H1 (cell line): ENCODE measurements around the gene TRAF3IP1.

Experiments used
- BCL11A ChIP-seq, 2 experiments: IDR thresholded peaks; one replicate each; pipeline ENCODE4 v1.6.1; 2011; ENCODE audit warnings: low read depth in 2 of 2, low read length in 2 of 2, mild to moderate bottlenecking in 2 of 2
- FOSL1 ChIP-seq: IDR thresholded peaks from 2 replicates; pipeline ENCODE4 v1.6.1; 2011; ENCODE audit warnings: mild to moderate bottlenecking, low read depth, low read length, moderate library complexity; ENCODE audit not compliant: insufficient read depth
- GABPA ChIP-seq: IDR thresholded peaks from 2 replicates; pipeline ENCODE4 v1.6.1; 2011; ENCODE audit warnings: mild to moderate bottlenecking, low read length, moderate library complexity, borderline replicate concordance; ENCODE audit not compliant: insufficient read depth
- MAFK ChIP-seq: IDR thresholded peaks from 2 replicates; pipeline ENCODE4 v1.6.1; 2012; ENCODE audit warnings: low read depth, mild to moderate bottlenecking, improper control_type of control experiment, low read length
- POLR2A ChIP-seq, 2 experiments: IDR thresholded peaks; 1 replicate in 1 of 2; 2 replicates in 1 of 2; pipeline ENCODE4 v1.6.1; 2011; ENCODE audit warnings: low read depth in 2 of 2, low read length in 2 of 2, mild to moderate bottlenecking in 2 of 2; ENCODE audit errors: control extremely low read depth in 1 of 2
- POLR2AphosphoS5 ChIP-seq: IDR thresholded peaks from 2 replicates; pipeline ENCODE4 v1.6.1; 2011; ENCODE audit warnings: low read depth, low read length
- SUZ12 ChIP-seq: fragments of 200-600 bp; sonication (generic); IDR thresholded peaks from 2 replicates; pipeline ENCODE4 v1.6.1; 2012; ENCODE audit warnings: mild to moderate bottlenecking, inconsistent platforms, low read length, moderate library complexity, mixed read lengths
- TF ChIP-seq, protein P1 (sequence below), 3 experiments: IDR thresholded peaks; 1 replicate in 2 of 3; 2 replicates in 1 of 3; pipeline versions ENCODE4 v1.5.1 to v1.6.1; 2011; ENCODE audit warnings: low read length in 3 of 3, mild to moderate bottlenecking in 3 of 3, inconsistent platforms in 2 of 3, low read depth in 1 of 3, moderate library complexity in 1 of 3; ENCODE audit not compliant: insufficient read depth in 1 of 3; ENCODE audit errors: control extremely low read depth in 1 of 3
- TF ChIP-seq, protein P2 (sequence below): IDR thresholded peaks from 2 replicates; pipeline ENCODE4 v1.6.1; 2011; ENCODE audit warnings: low read length, improper control_type of control experiment
- TF ChIP-seq, protein P3 (sequence below): IDR thresholded peaks from 2 replicates; pipeline ENCODE4 v1.6.1; 2012; ENCODE audit warnings: inconsistent platforms

- TF ChIP-seq, protein P1, sequence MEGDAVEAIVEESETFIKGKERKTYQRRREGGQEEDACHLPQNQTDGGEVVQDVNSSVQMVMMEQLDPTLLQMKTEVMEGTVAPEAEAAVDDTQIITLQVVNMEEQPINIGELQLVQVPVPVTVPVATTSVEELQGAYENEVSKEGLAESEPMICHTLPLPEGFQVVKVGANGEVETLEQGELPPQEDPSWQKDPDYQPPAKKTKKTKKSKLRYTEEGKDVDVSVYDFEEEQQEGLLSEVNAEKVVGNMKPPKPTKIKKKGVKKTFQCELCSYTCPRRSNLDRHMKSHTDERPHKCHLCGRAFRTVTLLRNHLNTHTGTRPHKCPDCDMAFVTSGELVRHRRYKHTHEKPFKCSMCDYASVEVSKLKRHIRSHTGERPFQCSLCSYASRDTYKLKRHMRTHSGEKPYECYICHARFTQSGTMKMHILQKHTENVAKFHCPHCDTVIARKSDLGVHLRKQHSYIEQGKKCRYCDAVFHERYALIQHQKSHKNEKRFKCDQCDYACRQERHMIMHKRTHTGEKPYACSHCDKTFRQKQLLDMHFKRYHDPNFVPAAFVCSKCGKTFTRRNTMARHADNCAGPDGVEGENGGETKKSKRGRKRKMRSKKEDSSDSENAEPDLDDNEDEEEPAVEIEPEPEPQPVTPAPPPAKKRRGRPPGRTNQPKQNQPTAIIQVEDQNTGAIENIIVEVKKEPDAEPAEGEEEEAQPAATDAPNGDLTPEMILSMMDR (IDR thresholded peaks at IDR 0.05; ENCODE audit: control extremely low read depth in 1 of 3, insufficient read depth in 1 of 3, low read depth in 1 of 3, low read length in 3 of 3) = no peak
- TF ChIP-seq BCL11A (IDR thresholded peaks at IDR 0.05; ENCODE audit: low read depth in 2 of 2, low read length in 2 of 2) (no peak), POLR2A (IDR thresholded peaks at IDR 0.05; ENCODE audit: control extremely low read depth in 1 of 2, low read depth in 2 of 2, low read length in 2 of 2) (no peak), FOSL1 (no peak), POLR2AphosphoS5 (no peak), SUZ12 (no peak), GABPA (no peak), MAFK (no peak)
- TF ChIP-seq, protein P2, sequence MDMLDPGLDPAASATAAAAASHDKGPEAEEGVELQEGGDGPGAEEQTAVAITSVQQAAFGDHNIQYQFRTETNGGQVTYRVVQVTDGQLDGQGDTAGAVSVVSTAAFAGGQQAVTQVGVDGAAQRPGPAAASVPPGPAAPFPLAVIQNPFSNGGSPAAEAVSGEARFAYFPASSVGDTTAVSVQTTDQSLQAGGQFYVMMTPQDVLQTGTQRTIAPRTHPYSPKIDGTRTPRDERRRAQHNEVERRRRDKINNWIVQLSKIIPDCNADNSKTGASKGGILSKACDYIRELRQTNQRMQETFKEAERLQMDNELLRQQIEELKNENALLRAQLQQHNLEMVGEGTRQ = no peak
- TF ChIP-seq, protein P3, sequence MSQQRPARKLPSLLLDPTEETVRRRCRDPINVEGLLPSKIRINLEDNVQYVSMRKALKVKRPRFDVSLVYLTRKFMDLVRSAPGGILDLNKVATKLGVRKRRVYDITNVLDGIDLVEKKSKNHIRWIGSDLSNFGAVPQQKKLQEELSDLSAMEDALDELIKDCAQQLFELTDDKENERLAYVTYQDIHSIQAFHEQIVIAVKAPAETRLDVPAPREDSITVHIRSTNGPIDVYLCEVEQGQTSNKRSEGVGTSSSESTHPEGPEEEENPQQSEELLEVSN = no peak
Observed at GRCh38 chr2:238336151-238336550, 15.8 kb downstream of the TRAF3IP1 start.
